DOHH2 (cell line): ENCODE measurements around the gene GPR137C.

Experiments
- EZH2phosphoT487 ChIP-seq: fragments of 200-600 bp; sonication (generic); IDR thresholded peaks from 2 replicates; pipeline ENCODE4 v1.6.1; 2017; ENCODE audit warnings: borderline replicate concordance, mild to moderate bottlenecking, antibody characterized with exemption, low read length, moderate library complexity, mixed read lengths
- TF ChIP-seq, protein P1 (sequence below): fragments of 200-600 bp; sonication (generic); IDR thresholded peaks from one replicate; pipeline ENCODE4 v1.5.1; 2014; ENCODE audit warnings: antibody characterized with exemption, mild to moderate bottlenecking, low read depth, low read length; ENCODE audit not compliant: poor library complexity, severe bottlenecking

DNA sequence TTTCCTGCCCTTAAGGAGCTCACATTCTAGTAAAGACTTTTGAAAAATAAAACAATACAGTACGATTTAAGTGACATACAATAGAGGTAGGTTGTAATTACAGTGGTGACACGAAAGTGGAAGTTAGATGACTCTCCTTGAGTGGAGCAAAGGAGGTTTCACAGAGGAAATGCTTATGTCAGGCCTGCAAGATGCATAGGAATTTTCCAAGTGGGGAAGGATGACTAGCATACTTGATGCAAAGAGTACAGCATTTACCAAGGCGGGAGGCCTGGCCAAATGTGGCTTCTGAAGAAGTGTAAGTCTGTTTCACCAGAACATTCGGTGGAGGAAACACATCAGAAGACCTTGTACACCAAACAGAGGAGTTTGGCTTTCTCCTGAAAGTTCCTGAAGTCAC is 87.5 kb downstream of the GPR137C start:
- TF ChIP-seq, protein P1, sequence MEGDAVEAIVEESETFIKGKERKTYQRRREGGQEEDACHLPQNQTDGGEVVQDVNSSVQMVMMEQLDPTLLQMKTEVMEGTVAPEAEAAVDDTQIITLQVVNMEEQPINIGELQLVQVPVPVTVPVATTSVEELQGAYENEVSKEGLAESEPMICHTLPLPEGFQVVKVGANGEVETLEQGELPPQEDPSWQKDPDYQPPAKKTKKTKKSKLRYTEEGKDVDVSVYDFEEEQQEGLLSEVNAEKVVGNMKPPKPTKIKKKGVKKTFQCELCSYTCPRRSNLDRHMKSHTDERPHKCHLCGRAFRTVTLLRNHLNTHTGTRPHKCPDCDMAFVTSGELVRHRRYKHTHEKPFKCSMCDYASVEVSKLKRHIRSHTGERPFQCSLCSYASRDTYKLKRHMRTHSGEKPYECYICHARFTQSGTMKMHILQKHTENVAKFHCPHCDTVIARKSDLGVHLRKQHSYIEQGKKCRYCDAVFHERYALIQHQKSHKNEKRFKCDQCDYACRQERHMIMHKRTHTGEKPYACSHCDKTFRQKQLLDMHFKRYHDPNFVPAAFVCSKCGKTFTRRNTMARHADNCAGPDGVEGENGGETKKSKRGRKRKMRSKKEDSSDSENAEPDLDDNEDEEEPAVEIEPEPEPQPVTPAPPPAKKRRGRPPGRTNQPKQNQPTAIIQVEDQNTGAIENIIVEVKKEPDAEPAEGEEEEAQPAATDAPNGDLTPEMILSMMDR = no peak
- TF ChIP-seq EZH2phosphoT487 = no peak
